Fibroblast of the aortic adventitia (primary cell): ENCODE measurements around the gene RIF1. TPM values are rescaled to one million over a fixed set of nuclear protein-coding genes. Genes with fewer than 3 reads are reported as not detected.
"Not testable (repeated sequence)": the region's sequence is repeated elsewhere in the genome, so short reads cannot be mapped to it uniquely, and the experiment has no call there.

Experiments
- DNase-seq: peaks from one replicate; pipeline ENCODE4 v3.0.0-alpha.2; 2010; ENCODE audit warnings: low read depth
- H3K4me3 ChIP-seq: 2 replicates; pipeline ENCODE4 v1.5.1; 2011; ENCODE audit warnings: low read depth, mild to moderate bottlenecking, control low read depth, low read length, moderate library complexity
- total RNA-seq: library from RNA; depleted of rRNA; stranded (reverse); fragments of >200 nt; gene quantifications from 2 replicates; pipeline ENCODE4 v1.2.3, GENCODE V29; 2012; ENCODE audit warnings: low replicate concordance
- TF ChIP-seq, protein P1 (sequence below): IDR thresholded peaks from 2 replicates; pipeline ENCODE4 v1.5.1; 2011; ENCODE audit warnings: mild to moderate bottlenecking, low read length, control low read depth, inconsistent platforms; ENCODE audit not compliant: insufficient read depth

Gene RIF1
- total RNA-seq, 1 donor: 66.7 TPM

DNA sequence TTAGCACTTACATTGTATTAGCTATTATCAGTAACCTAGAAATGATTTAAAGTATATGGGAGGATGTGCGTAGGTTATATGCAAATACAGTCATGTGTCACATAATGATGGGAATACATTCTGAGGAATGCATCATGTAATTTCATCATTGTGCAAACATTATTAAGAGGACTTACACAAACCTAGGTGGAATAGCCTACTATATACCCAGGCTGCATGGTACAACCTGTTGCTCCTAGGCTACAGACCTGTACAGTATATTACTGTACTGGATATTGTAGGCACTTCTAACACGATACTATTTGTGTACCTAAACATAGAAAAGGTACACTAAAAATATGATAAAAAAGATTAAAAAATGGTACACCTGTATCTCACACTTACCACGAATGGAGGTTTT is 7.9 kb downstream of the RIF1 start:
- DNase-seq: no peak
- TF ChIP-seq, protein P1, sequence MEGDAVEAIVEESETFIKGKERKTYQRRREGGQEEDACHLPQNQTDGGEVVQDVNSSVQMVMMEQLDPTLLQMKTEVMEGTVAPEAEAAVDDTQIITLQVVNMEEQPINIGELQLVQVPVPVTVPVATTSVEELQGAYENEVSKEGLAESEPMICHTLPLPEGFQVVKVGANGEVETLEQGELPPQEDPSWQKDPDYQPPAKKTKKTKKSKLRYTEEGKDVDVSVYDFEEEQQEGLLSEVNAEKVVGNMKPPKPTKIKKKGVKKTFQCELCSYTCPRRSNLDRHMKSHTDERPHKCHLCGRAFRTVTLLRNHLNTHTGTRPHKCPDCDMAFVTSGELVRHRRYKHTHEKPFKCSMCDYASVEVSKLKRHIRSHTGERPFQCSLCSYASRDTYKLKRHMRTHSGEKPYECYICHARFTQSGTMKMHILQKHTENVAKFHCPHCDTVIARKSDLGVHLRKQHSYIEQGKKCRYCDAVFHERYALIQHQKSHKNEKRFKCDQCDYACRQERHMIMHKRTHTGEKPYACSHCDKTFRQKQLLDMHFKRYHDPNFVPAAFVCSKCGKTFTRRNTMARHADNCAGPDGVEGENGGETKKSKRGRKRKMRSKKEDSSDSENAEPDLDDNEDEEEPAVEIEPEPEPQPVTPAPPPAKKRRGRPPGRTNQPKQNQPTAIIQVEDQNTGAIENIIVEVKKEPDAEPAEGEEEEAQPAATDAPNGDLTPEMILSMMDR: no peak
- no peak overlapping the region for H3K4me3 ChIP-seq

DNA sequence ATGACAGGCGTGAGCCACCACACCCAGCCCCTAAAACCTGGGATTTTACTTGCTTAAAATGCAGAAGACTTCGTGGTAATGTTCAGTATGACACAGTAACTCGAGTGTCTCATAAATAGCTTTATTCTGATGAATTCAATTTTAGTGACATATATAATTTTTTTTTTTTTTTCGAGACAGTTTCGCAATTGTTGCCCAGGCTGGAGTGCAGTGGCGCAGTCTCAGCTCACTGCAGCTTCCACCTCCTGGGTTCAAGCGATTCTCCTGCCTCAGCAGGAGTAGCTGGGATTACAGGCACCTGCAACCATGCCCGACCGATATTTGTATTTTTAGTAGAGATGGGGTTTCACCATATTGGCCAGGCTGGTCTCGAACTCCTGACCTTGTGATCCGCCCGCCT is 12.0 kb downstream of the RIF1 start:
- not testable (repeated sequence) for H3K4me3 ChIP-seq, DNase-seq

DNA sequence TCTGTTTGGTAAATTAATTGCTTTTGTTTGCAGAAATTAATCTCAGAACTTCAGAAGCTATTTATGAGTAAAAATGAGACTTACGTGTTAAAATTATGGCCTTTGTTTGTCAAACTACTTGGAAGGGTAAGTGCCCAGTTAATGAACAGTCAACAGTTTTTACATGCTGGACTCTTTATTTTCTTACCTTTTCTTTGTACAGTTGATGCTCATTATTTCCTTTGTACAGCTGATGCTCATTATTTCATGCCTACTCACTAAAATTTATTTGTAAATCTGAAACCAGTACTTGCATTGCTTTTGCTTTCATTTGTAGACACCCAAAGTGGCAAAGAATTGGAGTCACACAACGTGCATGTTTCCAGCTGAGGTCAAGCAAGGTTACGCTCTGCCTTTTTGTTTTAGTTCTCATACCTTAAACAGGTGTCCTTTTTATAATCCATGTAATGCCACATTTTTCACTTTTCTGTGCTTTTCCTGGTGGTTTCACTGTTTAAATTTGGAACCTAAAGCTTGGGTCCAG is 13.3 kb downstream of the RIF1 start:
- TF ChIP-seq, protein P1: no peak
- DNase-seq: no peak
- H3K4me3 ChIP-seq: no peak overlapping the region

DNA sequence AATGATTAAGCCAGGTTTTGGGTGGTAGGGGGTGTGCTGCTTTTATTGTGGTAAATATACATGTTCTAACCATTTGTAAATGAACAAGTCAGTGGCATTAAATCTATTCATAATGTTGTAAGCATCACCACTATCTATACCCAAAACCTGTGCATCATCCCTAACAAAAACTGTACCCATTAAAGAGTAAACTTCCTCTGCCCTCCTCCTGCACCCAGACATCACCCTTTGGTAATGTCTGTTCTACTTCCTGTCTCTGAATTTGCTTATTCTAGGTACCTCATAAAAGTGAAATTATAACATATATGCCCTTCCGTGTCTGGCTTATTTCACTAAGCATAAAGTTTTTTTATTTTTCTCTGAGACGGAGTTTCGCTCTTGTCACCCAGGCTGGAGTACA is 14.1 kb downstream of the RIF1 start:
- no peak for DNase-seq
- TF ChIP-seq, protein P1: no peak
- H3K4me3 ChIP-seq: no peak overlapping the region

DNA sequence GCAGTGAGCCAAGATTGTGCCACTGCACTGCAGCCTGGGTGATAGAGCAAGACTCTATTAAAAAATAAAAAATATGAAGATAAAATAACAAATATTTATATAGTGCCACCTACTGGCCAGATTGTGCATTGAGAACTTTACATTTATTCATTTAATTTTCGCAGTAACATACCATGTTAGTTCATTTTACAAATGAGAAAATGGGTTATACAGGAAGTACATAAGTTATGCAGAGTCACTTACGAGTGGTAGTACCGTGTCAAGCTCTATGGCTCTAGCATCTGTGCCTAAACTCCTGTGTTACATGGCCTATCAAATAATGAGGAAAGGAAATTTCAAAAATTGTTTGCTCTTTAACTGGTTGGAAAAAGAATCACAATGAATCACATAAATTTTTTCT is 27.9 kb downstream of the RIF1 start:
- DNase-seq: peak; percentile 64
- TF ChIP-seq, protein P1: peak; percentile 49
- H3K4me3 ChIP-seq: no peak overlapping the region

DNA sequence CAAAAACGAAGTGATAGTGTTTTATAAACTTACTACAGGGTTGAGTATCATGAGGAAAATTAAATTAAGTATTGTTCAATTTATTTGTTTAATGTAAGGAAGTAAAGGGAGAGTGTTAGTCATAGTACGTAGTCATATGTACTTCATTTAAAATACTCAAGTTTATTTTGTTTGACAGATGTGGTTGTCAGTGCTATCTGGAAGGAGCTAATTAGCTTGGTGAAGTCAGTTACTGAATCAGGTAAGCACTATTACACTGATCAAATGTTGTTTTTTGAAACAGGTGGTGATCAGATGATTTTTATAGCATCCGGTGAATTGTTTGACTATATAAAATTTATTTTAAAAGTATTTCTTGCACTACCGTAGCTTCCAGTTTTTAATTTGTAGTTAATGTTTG is 28.8 kb downstream of the RIF1 start:
- TF ChIP-seq, protein P1: no peak
- no peak overlapping the region for H3K4me3 ChIP-seq
- DNase-seq: no peak

DNA sequence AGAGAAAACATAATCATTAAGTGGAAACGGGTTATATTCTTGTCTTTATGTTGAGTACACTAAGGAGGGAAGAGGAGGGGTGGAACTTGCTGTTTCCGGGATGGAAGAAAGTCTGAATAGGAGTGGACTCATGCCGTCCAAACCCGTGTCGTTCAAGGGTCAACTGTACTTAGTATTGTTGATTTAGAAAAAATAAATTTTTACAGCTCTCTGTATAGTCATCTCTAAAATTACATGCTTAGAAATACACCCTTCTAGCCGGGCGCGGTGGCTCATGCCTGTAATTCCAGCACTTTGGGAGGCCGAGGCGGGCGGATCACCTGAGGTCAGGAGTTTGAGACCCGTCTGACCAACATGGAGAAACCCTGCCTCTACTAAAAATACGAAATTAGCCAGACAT is 29.4 kb downstream of the RIF1 start:
- no peak for DNase-seq
- TF ChIP-seq, protein P1: no peak
- H3K4me3 ChIP-seq: no peak overlapping the region
